ENCODE data around the gene ZDHHC14.
"Not testable (repeated sequence)": the region's sequence is repeated elsewhere in the genome, so short reads cannot be mapped to it uniquely, and the experiment has no call there.

ZDHHC14 gene

GRCh38 chr6:157679605-157680580 is 298.9 kb downstream of the ZDHHC14 start:
- DNase-seq: no peak

GRCh38 chr6:157681041-157681650 is 300.2 kb downstream of the ZDHHC14 start:
- no peak for DNase-seq

GRCh38 chr6:157682856-157683481 is 302.0 kb downstream of the ZDHHC14 start:
- no peak for DNase-seq

- no peak for DNase-seq
These were observed 302.7 kb downstream of the ZDHHC14 start for GRCh38 chr6:157683707-157684106.

GRCh38 chr6:157684620-157685299 is 303.8 kb downstream of the ZDHHC14 start:
- DNase-seq: no peak

- no peak for DNase-seq
These were observed 304.7 kb downstream of the ZDHHC14 start for GRCh38 chr6:157685596-157686280.

- no peak for DNase-seq
These were observed 307.4 kb downstream of the ZDHHC14 start for GRCh38 chr6:157688275-157688959.

- DNase-seq: no peak
These were observed 308.1 kb downstream of the ZDHHC14 start for GRCh38 chr6:157688960-157689599.

GRCh38 chr6:157689875-157690274 is 308.9 kb downstream of the ZDHHC14 start:
- no peak for DNase-seq

GRCh38 chr6:157690441-157691210 is 309.6 kb downstream of the ZDHHC14 start:
- DNase-seq: no peak

GRCh38 chr6:157691621-157692020 is 310.6 kb downstream of the ZDHHC14 start:
- DNase-seq: not testable (repeated sequence)

- DNase-seq: no peak
These were observed 312.9 kb downstream of the ZDHHC14 start for GRCh38 chr6:157693867-157694266.

- DNase-seq: no peak
These were observed 314.5 kb downstream of the ZDHHC14 start for GRCh38 chr6:157695301-157696040.

GRCh38 chr6:157699777-157700636 is 319.0 kb downstream of the ZDHHC14 start:
- DNase-seq: no peak

- DNase-seq: not testable (repeated sequence)
These were observed 325.4 kb downstream of the ZDHHC14 start for GRCh38 chr6:157706351-157706750.

GRCh38 chr6:157706883-157707282 is 325.9 kb downstream of the ZDHHC14 start:
- DNase-seq: no peak

GRCh38 chr6:157707576-157707975 is 326.6 kb downstream of the ZDHHC14 start:
- DNase-seq: no peak

- no peak for DNase-seq
These were observed 327.2 kb downstream of the ZDHHC14 start for GRCh38 chr6:157708239-157708638.

- no peak for DNase-seq
These were observed 327.9 kb downstream of the ZDHHC14 start for GRCh38 chr6:157708933-157709332.

Data from stimulated activated naive CD4-positive, alpha-beta T cell treated with Interleukin-2 at 50 U/mL for 16 hours (primary cell).